Chondrocyte (in vitro differentiated cells): ENCODE data around the gene NUDT3. TPM values are rescaled to one million over a fixed set of nuclear protein-coding genes. Genes with fewer than 3 reads are reported as not detected.

ENCODE experiments used
- DNase-seq: peaks from one replicate; pipeline ENCODE4 v3.0.0; 2021; ENCODE audit warnings: mixed read lengths, low spot score
- H3K27ac Mint-ChIP-seq: one replicate; pipeline ENCODE4 v1.8.0; 2021; ENCODE audit warnings: mild to moderate bottlenecking, moderate library complexity, mixed read lengths; ENCODE audit not compliant: unreplicated experiment
- H3K27me3 Mint-ChIP-seq: 2 replicates; pipeline ENCODE4 v1.8.0; 2021; ENCODE audit warnings: low read depth, mixed read lengths
- H3K36me3 Mint-ChIP-seq: 2 replicates; pipeline ENCODE4 v1.8.0; 2021; ENCODE audit warnings: low read depth, mixed read lengths
- H3K4me1 Mint-ChIP-seq: 2 replicates; pipeline ENCODE4 v1.8.0; 2021; ENCODE audit warnings: low read depth, mild to moderate bottlenecking, mixed read lengths
- H3K4me3 Mint-ChIP-seq: one replicate; pipeline ENCODE4 v1.8.0; 2021; ENCODE audit warnings: mild to moderate bottlenecking, moderate library complexity, mixed read lengths; ENCODE audit not compliant: unreplicated experiment
- H3K9me3 Mint-ChIP-seq: 2 replicates; pipeline ENCODE4 v1.8.0; 2021; ENCODE audit warnings: low read depth, mixed read lengths
- total RNA-seq: library from RNA; stranded (reverse); gene quantifications from 3 replicates; pipeline ENCODE4 v1.2.1, GENCODE V29; 2021
- TF ChIP-seq, protein P1 (sequence below): fragments of 200-600 bp; sonication (generic); IDR thresholded peaks from 2 replicates; pipeline ENCODE4 v1.5.0; 2021; ENCODE audit warnings: antibody characterized with exemption, mild to moderate bottlenecking, moderate library complexity

The NUDT3 gene
- total RNA-seq, 1 donor from 2014 or later: 22.0 TPM

DNA sequence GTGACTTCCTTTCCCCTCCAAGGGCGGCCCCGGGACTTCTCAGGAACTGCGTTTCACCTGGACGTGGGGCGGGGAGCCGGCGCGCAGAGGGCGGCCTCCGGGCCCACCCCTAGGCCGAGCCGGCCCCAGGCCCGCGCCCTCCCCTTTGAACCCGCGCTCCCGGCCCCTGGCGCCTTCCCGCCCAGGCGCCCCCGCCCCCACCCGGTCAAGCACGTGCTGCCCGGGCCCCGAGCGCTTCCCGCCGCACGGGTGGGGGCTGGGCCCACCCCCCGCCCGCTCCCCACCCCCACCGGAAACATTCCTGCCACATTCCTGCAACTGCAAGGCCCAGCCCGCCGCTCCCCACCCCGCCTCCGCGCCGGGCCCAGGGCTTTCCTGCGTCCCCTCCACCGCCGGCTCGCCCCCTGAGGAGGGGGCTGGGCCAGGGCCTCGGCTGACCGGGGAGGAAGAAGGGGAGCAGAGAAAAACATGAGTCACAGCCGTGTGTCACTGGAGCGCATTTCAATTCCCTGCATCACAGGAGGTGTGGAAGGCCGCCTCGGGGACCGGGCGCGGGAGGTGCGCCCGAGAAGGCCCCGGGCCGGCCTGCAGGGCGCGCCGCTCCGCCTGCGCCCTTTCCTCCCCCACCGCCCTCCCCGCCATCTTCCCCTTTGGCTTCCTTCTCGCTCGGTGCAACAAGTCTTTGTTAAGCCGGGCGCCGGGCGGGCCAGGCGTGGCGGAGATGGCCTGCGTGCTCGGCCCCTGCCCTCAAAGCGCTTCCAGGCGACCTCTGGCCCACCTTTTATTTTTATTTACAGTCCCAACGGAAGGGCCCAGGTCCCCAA, 156.9 kb downstream of the NUDT3 start:
- peaks cover 9% of the 10 kb centered on the region for H3K4me1 Mint-ChIP-seq
- TF ChIP-seq, protein P1, sequence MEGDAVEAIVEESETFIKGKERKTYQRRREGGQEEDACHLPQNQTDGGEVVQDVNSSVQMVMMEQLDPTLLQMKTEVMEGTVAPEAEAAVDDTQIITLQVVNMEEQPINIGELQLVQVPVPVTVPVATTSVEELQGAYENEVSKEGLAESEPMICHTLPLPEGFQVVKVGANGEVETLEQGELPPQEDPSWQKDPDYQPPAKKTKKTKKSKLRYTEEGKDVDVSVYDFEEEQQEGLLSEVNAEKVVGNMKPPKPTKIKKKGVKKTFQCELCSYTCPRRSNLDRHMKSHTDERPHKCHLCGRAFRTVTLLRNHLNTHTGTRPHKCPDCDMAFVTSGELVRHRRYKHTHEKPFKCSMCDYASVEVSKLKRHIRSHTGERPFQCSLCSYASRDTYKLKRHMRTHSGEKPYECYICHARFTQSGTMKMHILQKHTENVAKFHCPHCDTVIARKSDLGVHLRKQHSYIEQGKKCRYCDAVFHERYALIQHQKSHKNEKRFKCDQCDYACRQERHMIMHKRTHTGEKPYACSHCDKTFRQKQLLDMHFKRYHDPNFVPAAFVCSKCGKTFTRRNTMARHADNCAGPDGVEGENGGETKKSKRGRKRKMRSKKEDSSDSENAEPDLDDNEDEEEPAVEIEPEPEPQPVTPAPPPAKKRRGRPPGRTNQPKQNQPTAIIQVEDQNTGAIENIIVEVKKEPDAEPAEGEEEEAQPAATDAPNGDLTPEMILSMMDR: peak; percentile 26
- H3K27me3 Mint-ChIP-seq: no peaks in the 10 kb centered on the region
- peak overlapping the region; percentile 65 for H3K4me3 Mint-ChIP-seq
- peak overlapping the region; percentile 65 for H3K27ac Mint-ChIP-seq
- no peaks in the 10 kb centered on the region for H3K36me3 Mint-ChIP-seq
- no peaks in the 10 kb centered on the region for H3K9me3 Mint-ChIP-seq
- peak; percentile 59 for DNase-seq

DNA sequence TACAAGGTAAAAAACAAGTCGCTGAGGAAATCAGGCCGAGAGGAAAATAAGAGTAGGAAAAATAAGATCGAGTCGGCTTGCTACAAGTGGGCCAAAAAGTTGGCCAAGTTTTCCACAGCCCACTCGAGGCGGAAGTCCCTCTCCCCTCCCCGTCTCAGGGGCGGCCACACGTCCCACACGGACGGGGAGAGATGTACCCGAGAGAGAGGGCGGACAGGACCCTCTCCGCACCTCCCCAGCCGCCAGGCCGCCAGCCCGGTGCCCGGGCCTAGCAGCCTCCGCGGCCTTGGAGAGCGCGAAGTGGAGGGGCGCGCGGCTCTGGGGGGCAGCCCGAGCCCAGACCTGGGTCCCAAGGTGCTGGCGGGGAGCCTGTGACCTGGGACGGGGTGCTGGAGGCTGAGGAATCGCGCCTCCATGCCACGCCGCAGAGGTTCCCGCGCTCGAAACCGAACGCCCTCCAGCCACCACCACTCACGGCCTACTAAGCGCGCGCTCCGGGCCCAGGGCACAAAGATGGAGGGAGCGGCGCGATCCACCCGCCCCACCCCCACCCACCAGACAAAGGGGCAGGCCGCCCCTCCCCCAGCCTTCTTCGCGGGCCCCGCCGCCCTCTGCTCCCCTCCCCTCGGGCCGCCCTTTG, 157.7 kb downstream of the NUDT3 start:
- TF ChIP-seq, protein P1: no peak
- peaks cover 9% of the 10 kb centered on the region for H3K4me1 Mint-ChIP-seq
- H3K36me3 Mint-ChIP-seq: no peaks in the 10 kb centered on the region
- H3K27me3 Mint-ChIP-seq: no peaks in the 10 kb centered on the region
- no peak overlapping the region for H3K27ac Mint-ChIP-seq
- no peaks in the 10 kb centered on the region for H3K9me3 Mint-ChIP-seq
- peak; percentile 79 for DNase-seq
- H3K4me3 Mint-ChIP-seq: no peak overlapping the region

DNA sequence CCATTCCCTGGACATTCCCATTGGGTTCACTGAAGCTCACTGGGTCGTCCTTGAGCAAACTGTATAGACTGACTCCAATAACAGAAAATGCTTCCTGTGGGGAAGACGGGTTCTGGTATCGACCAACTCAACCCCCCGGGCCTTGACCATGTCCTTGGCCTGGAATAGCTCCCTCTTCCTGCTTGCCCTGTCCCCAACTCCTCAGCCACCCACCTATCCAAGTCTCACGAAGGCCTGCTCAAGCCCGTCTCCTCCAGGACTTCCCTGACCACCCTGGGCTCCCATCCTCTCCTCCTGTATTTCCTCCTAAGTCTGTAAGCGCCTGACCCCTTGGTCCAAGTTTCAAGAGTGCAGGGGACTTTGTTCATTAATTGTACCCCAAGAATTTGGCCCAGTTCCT, 158.6 kb downstream of the NUDT3 start:
- no peaks in the 10 kb centered on the region for H3K9me3 Mint-ChIP-seq
- H3K4me3 Mint-ChIP-seq: no peak overlapping the region
- H3K36me3 Mint-ChIP-seq: no peaks in the 10 kb centered on the region

DNA sequence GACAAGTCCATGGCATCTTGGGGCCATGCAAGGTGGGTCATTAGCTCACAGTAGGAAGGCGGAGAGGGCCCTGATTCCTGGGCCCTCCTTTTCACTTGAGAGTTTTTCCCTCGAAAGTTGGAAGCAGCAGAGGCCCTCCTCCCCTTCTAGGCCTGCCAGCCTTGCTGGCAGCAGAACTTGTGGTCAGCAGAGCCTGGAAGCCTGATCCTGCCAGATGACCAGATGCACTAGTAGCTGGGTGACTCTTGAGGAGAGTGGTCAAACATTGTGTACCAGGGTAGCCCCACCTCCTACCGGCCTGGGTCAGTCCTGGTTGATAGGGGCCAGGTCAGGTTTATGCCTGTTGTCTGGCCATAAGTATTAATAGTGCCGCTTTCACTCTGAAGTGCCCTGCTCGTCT, 159.6 kb downstream of the NUDT3 start:
- Mint-ChIP-seq H3K27ac (no peak overlapping the region), H3K9me3 (no peaks in the 10 kb centered on the region), H3K4me3 (no peak overlapping the region), H3K36me3 (no peaks in the 10 kb centered on the region), H3K27me3 (no peaks in the 10 kb centered on the region), H3K4me1 (peaks cover 5% of the 10 kb centered on the region)
- DNase-seq: peak; percentile 28
- TF ChIP-seq, protein P1: no peak

More for the DNA sequence above, 158.6 kb downstream of the NUDT3 start:
- no peaks in the 10 kb centered on the region for H3K27me3 Mint-ChIP-seq
- H3K4me1 Mint-ChIP-seq: peaks cover 9% of the 10 kb centered on the region
- TF ChIP-seq, protein P1: no peak
- DNase-seq: peak; percentile 66
- no peak overlapping the region for H3K27ac Mint-ChIP-seq

DNA sequence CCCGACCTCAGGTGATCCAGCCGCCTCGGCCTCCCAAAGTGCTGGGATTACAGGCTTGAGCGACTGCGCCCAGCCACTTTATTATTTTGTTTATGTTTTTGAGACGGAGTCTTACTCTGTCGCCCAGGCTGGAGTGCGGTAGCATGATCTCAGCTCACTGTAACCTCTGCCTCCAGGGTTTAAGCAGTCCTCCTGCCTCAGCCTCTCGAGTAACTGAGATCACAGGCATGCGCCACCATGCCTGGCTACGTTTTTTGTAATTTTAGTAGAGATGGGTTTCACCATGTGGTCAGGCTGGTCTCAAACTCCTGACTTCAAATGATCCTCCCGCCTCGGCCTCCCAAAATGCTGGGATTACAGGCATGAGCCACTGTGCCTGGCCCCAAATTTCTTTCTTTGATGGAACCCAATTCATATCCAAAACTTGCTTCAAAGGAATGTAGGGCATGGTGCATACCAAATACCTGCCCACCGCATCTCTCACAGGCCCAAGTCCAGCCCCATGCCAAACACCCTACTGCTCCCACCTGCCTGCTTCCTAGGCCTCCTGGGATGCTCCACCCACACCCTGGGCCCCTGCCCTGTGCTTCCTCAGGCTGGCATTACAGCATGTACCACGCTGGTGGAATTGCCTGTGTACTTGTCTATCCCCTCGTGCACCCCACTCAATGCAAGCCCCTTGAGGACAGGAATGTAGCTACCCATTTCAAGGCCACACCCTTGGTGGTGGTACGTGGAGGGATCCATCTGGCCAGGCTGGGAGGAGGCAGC, 160.7 kb downstream of the NUDT3 start:
- TF ChIP-seq, protein P1: no peak
- Mint-ChIP-seq H3K9me3 (no peaks in the 10 kb centered on the region), H3K4me1 (peaks cover 5% of the 10 kb centered on the region), H3K27ac (no peak overlapping the region), H3K36me3 (no peaks in the 10 kb centered on the region), H3K4me3 (no peak overlapping the region), H3K27me3 (no peaks in the 10 kb centered on the region)
- peak; percentile 65 for DNase-seq
